IPS-11a (cell line): ENCODE results near the gene SLC7A7.
"Not testable (repeated sequence)": the region's sequence is repeated elsewhere in the genome, so short reads cannot be mapped to it uniquely, and the experiment has no call there.

Experiments used
- H3K4me3 ChIP-seq: one replicate; pipeline ENCODE4 v1.5.1; 2013; ENCODE audit warnings: low read depth, low read length, control low read depth

Gene SLC7A7

DNA sequence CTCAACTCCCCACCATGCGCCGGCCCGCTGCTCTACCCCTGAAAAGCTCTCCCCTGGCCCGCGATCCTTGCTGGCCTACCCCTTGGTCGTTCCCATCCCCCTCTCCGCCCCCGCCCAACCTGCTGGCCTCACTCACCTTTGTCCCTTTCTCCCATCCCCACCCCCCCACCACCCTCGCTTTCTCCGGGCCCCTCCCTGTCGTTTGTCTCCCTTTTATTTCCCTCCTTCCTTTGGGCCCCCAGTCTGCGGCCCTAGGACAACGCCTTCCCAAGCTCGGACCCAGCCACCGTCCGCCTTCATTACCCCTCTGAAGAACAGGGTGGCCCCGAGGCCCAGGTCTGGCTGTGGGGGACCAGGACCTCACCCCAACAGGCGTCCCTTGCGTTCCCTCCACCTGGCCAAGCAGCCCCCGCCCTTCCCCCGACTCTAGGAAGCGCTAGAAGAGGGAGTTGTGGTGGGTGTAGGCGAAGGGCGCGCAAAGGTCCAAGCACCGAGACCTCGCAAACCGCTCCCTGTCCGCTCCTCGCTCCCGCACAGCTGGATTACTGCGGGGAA is 6.9 kb upstream of the SLC7A7 start:
- H3K4me3 ChIP-seq, result peak overlapping the region; percentile 78

DNA sequence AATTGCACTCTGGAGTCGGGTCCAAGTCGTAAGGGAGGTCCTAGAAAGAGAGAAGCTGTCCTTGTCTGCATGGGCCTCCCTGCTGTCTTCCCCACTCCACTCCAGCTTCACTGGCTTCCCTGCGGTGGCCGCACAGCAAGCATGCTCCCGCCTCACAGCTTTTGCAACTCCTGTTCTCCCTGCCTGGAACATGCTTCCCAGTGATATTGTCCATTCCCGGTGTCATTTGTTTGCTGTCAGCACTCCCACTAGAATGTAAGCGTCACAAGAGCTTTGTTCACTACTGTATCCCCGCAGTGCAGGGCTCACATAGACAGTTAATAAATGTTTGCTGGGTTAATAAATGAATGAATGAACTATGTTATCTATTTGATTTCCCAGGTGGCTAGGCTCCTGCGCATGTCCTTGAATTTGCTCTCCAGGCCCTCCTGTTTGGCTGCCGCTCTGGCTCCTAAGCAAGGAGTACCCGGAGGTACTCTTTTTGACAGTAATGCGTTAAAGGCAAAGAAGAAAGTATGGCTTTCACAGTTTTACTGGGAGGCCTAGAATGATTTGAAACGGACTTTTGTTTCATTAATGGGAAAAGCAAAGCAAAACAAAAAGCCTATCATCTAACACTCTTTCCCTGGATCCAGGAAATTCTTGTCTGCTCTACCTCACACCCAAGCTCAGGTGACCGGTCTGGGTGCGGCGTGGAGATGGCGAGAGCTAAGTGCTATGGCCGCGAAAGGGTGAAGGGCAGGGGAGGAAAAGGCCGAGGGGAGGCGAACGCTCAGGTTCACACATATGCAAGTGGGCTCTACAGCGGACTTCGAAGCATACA is 6.2 kb upstream of the SLC7A7 start:
- peak overlapping the region; percentile 45 for H3K4me3 ChIP-seq

DNA sequence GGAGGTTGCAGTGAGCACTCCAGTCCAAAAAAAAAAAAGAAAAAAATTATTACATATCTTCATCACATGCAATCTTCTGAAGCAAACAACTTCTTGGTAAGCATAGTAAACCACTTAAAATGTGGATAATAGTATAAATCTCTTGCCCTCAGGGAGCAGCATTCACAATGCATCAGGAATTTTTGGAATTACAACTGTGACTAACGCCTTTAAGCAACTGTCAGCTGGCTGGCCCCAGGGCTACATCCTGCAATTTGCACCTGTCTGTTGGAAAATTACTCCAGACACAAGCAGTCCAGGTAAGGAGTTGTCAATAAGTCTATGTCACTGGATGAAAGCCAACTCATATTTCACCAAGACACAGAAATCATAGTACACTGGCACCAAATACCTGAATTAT is 5.5 kb upstream of the SLC7A7 start:
- no peak overlapping the region for H3K4me3 ChIP-seq

DNA sequence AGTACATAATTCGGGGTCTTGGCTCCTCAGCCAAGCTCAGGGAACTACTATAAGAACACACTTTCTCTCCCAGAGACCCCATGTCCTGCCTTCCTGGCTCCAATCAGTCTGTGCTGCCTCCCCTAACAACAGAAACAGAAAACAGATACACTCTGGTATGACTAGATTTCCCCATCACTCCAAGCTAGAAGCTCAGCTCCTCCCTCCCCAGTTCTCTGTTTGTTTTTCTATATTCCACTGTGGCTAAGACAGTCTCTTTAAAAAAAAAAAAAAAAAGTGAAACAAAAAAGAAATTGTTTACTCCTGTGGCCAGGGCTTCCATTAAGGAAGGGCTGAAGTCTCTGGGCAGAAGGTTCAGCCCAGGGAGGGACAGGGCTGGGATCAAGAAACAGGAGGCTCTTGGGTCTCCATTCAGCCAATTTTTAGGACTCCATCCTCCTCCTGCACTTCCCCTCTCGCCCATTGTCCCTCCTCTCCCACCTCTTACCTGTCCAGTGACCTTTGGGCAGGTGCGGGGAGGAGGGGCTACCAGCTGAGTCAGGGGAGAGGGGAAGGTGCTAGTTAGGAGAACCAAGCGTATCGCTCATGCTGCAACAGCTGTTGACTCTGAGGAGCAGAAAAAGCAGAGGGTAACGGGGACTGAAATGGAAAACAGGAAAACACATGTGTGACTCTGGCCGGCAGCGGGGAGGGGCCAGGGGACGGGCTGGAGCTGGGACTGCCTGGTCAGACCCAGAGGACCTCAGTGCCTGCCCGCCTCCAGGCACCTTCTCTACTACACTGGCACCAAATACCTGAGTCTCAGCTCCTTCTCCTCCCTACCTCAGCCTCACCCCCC is 4.1 kb upstream of the SLC7A7 start:
- no peak overlapping the region for H3K4me3 ChIP-seq

DNA sequence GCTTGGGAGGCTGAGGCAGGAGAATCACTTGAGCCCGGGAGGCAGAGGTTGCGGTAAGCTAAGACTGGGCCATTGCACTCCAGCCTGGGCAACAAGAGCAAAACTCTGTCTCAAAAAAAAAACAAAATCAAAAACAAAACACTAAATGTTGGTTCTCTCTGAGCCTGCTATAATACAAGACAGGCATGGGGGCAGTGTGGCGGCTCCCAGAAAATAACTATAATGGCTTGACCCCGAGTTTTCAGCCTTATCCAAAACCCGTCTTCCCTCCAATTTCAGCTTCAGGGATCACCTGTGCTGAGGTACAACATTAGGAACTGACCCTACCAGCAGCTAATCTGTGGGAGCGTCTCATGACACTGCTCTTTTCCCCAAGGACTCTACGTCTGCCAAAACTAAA is 862 bp downstream of the SLC7A7 start:
- H3K4me3 ChIP-seq, result no peak overlapping the region

DNA sequence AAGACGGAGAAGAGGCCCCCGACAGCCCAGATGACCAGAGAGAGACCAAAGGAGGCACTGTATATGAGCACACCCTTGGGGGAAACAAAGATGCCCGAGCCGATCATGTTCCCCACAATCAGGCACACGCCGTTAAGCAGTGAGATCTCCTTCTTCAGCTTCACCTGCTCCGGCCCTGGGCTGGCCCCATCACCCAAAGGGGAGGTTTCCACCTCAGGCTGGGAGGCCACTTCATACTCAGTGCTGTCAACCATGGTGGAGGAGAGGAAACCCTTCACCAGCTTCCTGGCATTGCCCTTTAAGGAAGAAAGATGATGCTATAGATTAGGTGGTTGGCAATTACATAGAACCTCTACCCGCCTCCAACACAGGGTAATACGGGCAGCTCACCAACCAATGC is 2.1 kb downstream of the SLC7A7 start:
- no peak overlapping the region for H3K4me3 ChIP-seq

DNA sequence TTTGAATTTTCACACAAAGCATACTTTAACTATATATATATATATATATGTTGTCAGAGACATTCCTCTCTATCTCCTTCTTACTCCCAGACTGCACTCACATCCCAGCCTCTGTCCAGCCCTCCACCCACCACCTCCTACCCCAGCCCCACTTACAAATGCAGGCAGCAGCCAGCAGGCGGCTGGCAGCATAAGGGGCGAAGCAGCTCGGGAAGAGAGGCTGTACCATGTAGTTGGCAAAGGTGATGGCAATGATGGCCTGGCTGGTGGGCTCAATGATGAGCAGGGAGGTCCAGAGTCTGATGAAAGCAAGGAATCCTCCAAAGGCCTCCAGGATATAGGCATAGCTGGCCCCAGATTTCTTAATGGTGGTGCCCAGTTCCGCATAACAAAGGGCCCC is 2.5 kb downstream of the SLC7A7 start:
- no peak overlapping the region for H3K4me3 ChIP-seq

DNA sequence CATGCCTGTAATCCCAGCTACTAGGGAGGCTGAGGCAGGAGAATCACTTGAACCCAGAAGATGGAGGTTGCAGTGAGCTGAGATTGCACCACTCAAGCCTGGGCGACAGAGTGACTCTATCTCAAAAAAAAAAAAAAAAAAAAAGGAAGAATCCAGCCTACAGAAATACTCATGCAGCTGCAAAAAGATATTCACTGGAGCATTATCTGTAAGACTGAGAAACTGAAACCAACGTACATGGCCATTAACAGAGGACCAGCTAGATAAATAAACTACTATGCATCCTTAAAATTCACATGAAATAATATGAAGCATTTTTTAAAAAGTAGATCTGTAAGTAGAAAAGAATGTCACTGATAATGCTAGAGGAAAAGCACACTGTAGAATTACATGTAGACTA is 3.5 kb downstream of the SLC7A7 start:
- H3K4me3 ChIP-seq, result no peak overlapping the region

DNA sequence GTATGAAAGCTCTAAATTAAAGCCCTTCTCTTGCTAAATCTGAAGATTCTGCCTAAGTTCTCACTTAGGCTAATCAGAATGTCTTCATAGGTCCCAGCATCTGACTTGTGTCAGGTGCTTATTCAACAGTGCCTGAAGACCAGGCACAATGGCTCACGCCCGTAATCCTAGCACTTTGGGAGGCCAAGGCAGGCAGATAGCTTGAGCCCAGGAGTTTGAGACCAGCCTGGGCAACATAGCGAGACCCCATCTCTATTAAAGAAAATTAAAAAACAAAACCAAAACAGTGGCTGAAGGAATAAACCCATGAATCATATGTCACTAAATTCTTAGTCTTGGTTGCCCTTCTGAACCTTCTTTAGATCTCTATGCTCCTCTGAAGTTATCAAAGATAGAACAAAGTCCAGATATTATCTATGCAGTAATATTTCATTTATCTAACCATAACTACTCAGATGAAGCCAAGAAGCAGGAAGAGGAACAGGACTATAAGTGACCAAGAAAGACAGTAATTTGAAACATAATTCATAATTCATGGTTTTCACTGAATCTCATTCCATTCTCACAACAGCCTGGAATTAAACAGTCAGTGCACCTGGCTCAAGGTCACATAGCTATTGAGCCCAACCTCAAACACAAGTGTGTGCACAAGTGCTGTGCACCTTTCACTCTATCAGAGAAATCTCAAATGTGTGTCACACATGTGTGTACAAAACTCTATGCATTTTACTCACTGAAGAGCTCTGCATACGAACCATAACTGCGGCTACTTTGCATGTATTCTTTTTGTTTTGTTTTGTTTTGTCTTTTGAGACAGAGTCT is 6.6 kb downstream of the SLC7A7 start:
- no peak overlapping the region for H3K4me3 ChIP-seq

DNA sequence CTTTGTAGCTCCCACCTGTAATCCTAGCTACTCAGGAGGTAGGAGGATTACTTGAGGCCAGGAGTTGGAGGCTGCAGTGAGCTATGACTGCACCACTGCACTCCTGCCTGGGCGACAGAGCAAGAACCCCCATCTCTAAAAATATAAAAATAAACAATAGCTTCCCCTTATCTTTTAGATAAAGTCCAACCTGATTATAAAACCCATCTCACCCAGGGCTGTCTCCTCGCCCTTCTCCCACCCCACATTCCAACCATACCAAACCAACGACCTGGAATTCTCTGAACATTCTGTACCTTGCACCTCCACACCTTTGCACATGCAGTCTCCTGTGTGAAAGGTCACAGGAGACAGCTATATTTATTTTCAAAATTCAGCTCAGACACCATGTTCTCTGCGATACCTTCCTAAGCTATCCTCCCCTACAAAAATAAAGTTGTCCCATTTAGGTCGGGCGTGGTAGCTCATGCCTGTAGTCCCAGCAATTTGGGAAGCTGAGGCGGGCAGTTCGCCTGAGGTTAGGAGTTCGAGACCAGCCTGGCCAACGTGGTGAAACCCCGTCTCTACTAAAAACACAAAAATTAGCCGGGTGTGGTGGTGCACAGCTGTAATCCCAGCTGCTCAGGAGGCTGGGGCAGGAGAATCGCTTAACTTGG is 7.7 kb downstream of the SLC7A7 start:
- H3K4me3 ChIP-seq, result no peak overlapping the region

DNA sequence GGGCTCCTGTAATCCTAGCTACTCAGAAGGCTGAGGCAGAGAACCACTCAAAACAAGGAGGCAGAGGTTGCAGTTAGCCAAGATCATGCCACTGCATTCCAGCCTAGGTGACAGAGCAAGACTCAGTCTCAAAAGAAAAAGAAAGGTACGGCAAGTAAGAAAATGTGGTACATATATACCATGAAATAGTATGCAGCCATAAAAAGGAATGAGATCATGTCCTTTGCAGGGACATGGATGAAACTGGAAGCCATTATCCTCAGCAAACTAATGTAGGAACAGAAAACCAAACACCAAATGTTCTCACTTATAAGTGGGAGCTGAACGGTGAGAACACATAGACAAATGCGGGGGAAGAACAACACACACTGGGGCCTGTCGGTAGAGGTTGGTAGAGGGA is 10.0 kb downstream of the SLC7A7 start:
- not testable (repeated sequence) for H3K4me3 ChIP-seq

DNA sequence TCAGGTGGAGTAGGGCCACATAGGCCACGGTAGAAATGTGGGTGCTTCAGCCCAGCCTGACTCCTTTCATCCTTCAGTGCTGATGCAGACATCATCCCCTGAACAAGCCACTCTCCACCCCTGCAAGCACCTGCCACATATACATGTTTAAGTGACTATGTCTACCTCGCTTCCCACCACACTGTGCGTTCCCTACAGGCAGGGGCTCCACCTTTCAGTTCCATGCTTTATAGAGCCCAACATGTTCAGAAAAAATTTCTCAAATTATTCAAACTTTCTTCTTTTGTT is 11.6 kb downstream of the SLC7A7 start:
- no peak overlapping the region for H3K4me3 ChIP-seq

DNA sequence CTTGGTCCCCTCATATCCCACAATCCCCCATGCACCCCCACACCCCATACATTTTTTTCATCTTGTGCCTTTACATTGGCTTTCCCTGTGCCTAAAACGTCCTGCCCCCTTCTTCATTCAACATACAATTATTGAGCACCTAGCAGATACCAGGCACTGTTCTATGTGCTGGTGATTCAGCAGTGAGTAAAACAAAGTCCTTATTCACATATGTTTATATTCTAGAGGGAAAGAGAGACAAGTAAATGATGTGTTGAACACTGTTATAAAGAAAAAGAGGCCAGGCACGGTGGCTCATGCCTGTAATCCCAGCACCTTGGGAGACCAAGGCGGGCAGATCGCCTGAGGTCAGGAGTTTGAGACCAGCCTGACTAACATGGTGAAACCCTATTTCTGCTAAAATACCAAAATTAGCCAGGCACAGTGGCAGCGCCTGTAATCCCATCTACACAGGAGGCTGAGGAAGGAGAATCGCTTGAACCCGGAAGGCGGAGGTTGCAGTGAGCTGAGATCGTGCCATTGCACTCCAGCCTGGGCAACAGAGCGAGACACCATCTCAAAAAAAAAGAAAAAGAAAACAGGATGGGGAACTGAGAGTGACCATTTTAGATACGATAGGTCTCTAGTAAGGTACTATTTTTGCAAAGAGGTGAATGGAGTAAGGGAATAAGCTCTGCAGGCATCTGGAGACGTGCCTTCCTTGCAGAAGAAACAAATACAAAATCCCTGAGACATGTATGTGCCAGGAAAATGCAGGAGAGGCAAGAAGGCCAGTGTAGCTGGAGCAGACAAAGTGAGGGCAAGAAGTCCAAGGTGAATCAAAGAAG is 12.2 kb downstream of the SLC7A7 start:
- no peak overlapping the region for H3K4me3 ChIP-seq

DNA sequence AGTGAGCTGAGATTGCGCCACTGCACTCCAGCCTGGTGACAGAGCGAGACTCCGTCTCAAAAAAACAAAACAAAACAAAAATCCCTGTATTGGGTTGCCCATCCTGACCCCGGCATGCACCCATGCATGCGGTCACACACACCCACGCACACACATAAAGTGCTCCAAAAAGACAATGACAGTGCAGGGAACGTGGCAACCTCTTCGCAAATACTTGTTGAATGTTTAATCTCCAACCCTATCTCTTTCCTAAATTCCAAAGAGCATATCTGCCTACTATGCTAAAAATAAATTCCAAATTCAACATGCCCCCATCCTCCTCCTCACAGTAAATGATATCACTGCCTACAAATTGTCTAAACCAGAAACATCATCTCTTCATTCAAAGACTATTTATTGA is 13.5 kb downstream of the SLC7A7 start:
- H3K4me3 ChIP-seq, result no peak overlapping the region

DNA sequence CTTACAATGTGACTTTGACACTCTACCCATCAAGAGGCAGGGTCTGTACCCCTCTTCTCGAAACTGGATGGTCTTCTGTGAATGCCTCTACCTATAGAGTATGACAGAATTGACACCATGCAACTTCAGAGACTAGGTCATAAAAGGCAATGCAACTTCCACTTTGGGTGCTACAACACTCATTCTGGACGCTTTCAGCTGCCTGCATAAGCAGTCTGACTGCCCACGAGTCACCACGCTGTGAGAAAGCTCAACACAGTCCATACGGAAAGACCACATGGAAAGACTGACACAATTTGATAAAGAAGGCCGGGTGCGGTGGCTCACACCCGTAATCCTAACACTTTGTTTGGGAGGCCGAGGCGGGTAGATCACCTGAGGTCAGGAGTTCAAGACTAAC is 14.9 kb downstream of the SLC7A7 start:
- no peak overlapping the region for H3K4me3 ChIP-seq

DNA sequence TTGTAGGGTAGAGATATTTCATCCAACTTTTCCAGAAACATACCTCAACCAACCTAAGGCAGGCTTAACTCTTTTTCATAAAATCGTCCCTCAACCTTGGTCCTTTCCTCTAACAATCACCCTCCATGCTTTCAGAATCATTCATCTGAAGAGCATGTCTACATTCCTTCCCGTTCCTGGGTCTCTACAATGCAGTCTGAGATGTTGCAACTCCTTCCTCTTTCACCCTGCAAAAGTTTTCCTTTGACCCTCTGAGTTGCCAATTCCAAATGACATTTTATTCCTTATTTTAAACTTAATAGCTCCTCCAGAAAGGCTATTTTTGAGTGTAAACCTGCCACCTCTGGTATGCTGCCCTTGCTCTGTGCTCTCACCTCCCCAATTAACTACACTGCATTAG is 16.7 kb downstream of the SLC7A7 start:
- H3K4me3 ChIP-seq, result no peak overlapping the region

DNA sequence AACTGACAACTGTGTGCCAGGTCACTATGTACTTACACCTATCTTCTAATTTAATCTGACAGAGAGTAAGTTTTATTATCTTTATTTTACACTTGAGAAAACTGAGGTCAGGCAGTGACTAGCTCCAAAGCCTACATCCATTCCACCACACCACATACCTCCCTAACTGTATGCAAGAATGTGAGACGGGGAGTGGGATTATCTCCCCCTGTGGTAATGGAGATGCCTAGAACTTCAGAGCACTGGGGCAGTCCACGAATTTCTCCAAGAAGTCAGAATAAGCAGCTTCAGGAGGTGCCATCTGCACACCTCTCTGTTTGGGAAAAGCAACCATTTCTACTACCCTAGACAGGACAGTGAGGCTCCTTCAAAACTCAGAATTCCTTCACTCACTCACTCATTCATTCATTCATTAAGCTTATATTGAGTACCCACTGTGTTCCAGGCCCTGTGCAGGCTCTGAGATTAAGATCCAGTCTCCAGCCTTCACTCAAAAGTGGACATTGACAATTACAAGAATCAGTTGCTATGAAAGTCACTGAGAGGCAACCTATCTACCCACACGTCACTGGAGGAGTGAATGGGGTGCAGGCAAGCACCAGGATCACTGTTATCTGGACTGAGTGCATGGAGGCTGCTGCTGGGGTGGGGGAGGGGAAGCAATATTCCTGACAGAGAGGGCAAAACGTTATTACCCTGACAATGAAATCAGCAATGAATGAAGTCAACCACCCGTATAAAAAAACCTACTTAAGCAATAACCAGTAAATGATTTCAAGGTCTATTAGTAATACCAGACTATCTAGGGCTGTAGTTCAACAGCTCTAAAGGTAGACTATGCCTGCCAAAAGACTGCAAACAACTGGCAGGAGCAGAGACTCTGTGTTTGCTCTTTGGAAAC is 18.0 kb downstream of the SLC7A7 start:
- no peak overlapping the region for H3K4me3 ChIP-seq

DNA sequence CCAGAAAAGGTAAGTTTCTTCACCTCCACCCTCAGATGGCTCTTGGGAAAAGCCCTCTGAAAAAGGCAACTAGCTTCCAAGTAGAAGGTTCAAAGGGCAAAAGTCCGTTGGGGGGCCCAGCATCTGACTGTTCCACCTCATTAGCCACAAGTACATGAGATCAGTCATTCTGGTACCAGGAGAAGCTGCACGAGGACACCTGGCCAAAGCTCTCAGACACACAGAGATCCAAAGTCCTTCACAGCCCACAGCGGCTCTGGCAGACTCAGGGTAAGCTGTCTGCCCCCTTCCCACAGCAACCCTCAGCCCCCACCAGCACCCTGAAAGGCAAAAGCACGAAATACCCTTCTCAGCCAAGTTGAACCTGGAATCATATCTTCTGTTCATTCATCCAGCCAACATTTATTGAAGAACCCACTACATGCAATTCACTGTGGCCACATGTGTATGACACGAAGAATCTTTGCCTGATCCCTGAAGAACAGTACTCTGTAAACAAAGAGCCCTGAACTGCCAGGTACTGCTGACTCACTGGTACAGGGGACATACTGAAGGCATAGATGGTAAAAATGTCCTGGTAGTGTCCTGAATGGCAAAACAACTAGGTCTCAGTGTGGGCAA is 19.0 kb downstream of the SLC7A7 start:
- no peak overlapping the region for H3K4me3 ChIP-seq

DNA sequence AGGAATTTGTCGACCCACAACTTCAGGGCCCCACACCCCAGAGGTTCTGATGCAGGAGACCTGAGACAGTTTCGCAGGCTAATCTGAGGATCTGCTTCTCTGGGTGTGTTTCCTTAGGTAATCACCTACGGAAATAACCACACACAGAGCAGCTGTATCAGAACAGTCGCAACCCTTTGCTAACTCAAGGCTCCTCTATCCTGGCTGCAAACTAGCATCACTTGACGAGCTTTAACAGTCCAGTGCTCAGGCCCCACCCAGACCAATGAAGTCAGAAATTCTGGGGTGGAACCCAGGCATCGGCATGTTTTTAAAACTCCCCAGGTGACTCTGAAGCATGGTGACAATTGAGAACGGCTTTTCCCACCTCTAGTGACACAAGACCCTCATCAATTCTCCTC is 20.7 kb downstream of the SLC7A7 start:
- H3K4me3 ChIP-seq, result no peak overlapping the region
